ENCODE results near the gene C4orf36.
"Not testable (repeated sequence)": the region's sequence is repeated elsewhere in the genome, so short reads cannot be mapped to it uniquely, and the experiment has no call there.

C4orf36 gene

GRCh38 chr4:86916392-86916791 lies 24.2 kb upstream of the C4orf36 start:
- DNase-seq: no peak

GRCh38 chr4:86910820-86911684 lies 18.8 kb upstream of the C4orf36 start:
- DNase-seq: no peak

- no peak for DNase-seq
Observed at GRCh38 chr4:86910369-86910768, 18.1 kb upstream of the C4orf36 start.

GRCh38 chr4:86909546-86910295 lies 17.5 kb upstream of the C4orf36 start:
- DNase-seq: no peak

- DNase-seq: no peak
Observed at GRCh38 chr4:86908251-86908657, 16.0 kb upstream of the C4orf36 start.

- DNase-seq: no peak
Observed at GRCh38 chr4:86901864-86902263, 9.6 kb upstream of the C4orf36 start.

- no peak for DNase-seq
Observed at GRCh38 chr4:86898562-86898961, 6.3 kb upstream of the C4orf36 start.

- no peak for DNase-seq
Observed at GRCh38 chr4:86896596-86896995, 4.4 kb upstream of the C4orf36 start.

- peak; percentile 3 to 65 for DNase-seq
Observed at GRCh38 chr4:86895692-86896488, 3.7 kb upstream of the C4orf36 start.

GRCh38 chr4:86894455-86894854 lies 2.2 kb upstream of the C4orf36 start:
- DNase-seq: no peak

- DNase-seq: no peak
Observed at GRCh38 chr4:86893136-86893535, 914 bp upstream of the C4orf36 start.

GRCh38 chr4:86892636-86892960 lies 376 bp upstream of the C4orf36 start:
- DNase-seq: no peak

GRCh38 chr4:86890790-86891189 lies 1.4 kb downstream of the C4orf36 start:
- DNase-seq: no peak

GRCh38 chr4:86879641-86880040 lies 12.6 kb downstream of the C4orf36 start:
- no peak for DNase-seq

GRCh38 chr4:86878640-86879039 lies 13.6 kb downstream of the C4orf36 start:
- DNase-seq: no peak

- no peak for DNase-seq
Observed at GRCh38 chr4:86876894-86877685, 15.1 kb downstream of the C4orf36 start.

- DNase-seq: not testable (repeated sequence)
Observed at GRCh38 chr4:86875436-86875835, 16.8 kb downstream of the C4orf36 start.

- no peak for DNase-seq
Observed at GRCh38 chr4:86872135-86872534, 20.1 kb downstream of the C4orf36 start.

- DNase-seq: no peak
Observed at GRCh38 chr4:86870442-86871069, 21.7 kb downstream of the C4orf36 start.

GRCh38 chr4:86857341-86858052 lies 34.7 kb downstream of the C4orf36 start:
- no peak for DNase-seq

GRCh38 chr4:86856896-86857295 lies 35.3 kb downstream of the C4orf36 start:
- DNase-seq: no peak

All from NCI-H446 (cell line).